ENCODE measurements around the gene NUMBL. TPM values are rescaled to one million over a fixed set of nuclear protein-coding genes. Genes with fewer than 3 reads are reported as not detected.
A peak's percentile ranks its signal among the peaks of the same experiment; 100 is the strongest.

The NUMBL gene
- total RNA-seq, 1 donor from 2014 or later: 79.3 TPM

- H3K9ac ChIP-seq (ENCODE audit: low read length): peak overlapping the region; percentile 36
- no peak for TF ChIP-seq CTCF (IDR thresholded peaks at IDR 0.05; ENCODE audit: insufficient read depth, low read depth, low read length)
- TF ChIP-seq EZH2 (IDR thresholded peaks at IDR 0.05; ENCODE audit: insufficient read depth, low read length): no peak
- Mint-ChIP-seq H3K27ac (ENCODE audit: unreplicated experiment) (no peak overlapping the region), H3K4me3 (ENCODE audit: unreplicated experiment) (no peak overlapping the region), H3K36me3 (ENCODE audit: low read depth, unreplicated experiment) (peaks cover 21% of the 10 kb centered on the region), H3K27me3 (ENCODE audit: low read depth, unreplicated experiment) (no peaks in the 10 kb centered on the region), H3K9me3 (ENCODE audit: unreplicated experiment) (no peaks in the 10 kb centered on the region), H3K4me1 (ENCODE audit: low read depth, unreplicated experiment) (peaks cover 2% of the 10 kb centered on the region)
- no peak overlapping the region for H2AFZ ChIP-seq (ENCODE audit: low read depth, low read length)
- H4K20me1 ChIP-seq (ENCODE audit: insufficient read depth, low read length): peaks cover 55% of the 10 kb centered on the region
- H3K36me3 ChIP-seq (ENCODE audit: insufficient read depth, low read length): peaks cover 19% of the 10 kb centered on the region
- H3K4me2 ChIP-seq (ENCODE audit: low read length): peak overlapping the region; percentile 98
- H3K27me3 ChIP-seq (ENCODE audit: insufficient read depth, low read length): no peaks in the 10 kb centered on the region
- DNase-seq (ENCODE audit: low read depth): no peak
- H3K4me3 ChIP-seq (ENCODE audit: insufficient read depth, low read depth, low read length): no peak overlapping the region
- peaks cover 44% of the 10 kb centered on the region for H3K79me2 ChIP-seq (ENCODE audit: insufficient read depth, low read length)
- H3K4me1 ChIP-seq (ENCODE audit: insufficient read depth, low read length): peaks cover 34% of the 10 kb centered on the region
- no peaks in the 10 kb centered on the region for H3K9me3 ChIP-seq (ENCODE audit: insufficient read depth, low read depth, low read length)
- H3K27ac ChIP-seq (ENCODE audit: low read depth, low read length): peak overlapping the region; percentile 49
- no peak for FAIRE-seq
Observed at GRCh38 chr19:40686882-40687524, 3.4 kb downstream of the NUMBL start.

- peaks cover 23% of the 10 kb centered on the region for H3K36me3 ChIP-seq (ENCODE audit: insufficient read depth, low read length)
- Mint-ChIP-seq H3K4me1 (ENCODE audit: low read depth, unreplicated experiment) (no peaks in the 10 kb centered on the region), H3K9me3 (ENCODE audit: unreplicated experiment) (no peaks in the 10 kb centered on the region), H3K36me3 (ENCODE audit: low read depth, unreplicated experiment) (peaks cover 30% of the 10 kb centered on the region), H3K4me3 (ENCODE audit: unreplicated experiment) (no peak overlapping the region), H3K27me3 (ENCODE audit: low read depth, unreplicated experiment) (no peaks in the 10 kb centered on the region), H3K27ac (ENCODE audit: unreplicated experiment) (no peak overlapping the region)
- no peaks in the 10 kb centered on the region for H3K27me3 ChIP-seq (ENCODE audit: insufficient read depth, low read length)
- TF ChIP-seq CTCF (IDR thresholded peaks at IDR 0.05; ENCODE audit: insufficient read depth, low read depth, low read length): no peak
- no peak for TF ChIP-seq EZH2 (IDR thresholded peaks at IDR 0.05; ENCODE audit: insufficient read depth, low read length)
- H3K9me3 ChIP-seq (ENCODE audit: insufficient read depth, low read depth, low read length): no peaks in the 10 kb centered on the region
- no peak overlapping the region for H3K9ac ChIP-seq (ENCODE audit: low read length)
- FAIRE-seq (no peak), DNase-seq (ENCODE audit: low read depth) (no peak)
- H2AFZ ChIP-seq (ENCODE audit: low read depth, low read length): no peak overlapping the region
- peaks cover 21% of the 10 kb centered on the region for H3K4me1 ChIP-seq (ENCODE audit: insufficient read depth, low read length)
- peaks cover 44% of the 10 kb centered on the region for H3K79me2 ChIP-seq (ENCODE audit: insufficient read depth, low read length)
- no peak overlapping the region for H3K4me3 ChIP-seq (ENCODE audit: insufficient read depth, low read depth, low read length)
- H3K27ac ChIP-seq (ENCODE audit: low read depth, low read length): no peak overlapping the region
- H4K20me1 ChIP-seq (ENCODE audit: insufficient read depth, low read length): peaks cover 62% of the 10 kb centered on the region
- no peak overlapping the region for H3K4me2 ChIP-seq (ENCODE audit: low read length)
Observed at GRCh38 chr19:40685563-40685962, 4.9 kb downstream of the NUMBL start.

GRCh38 chr19:40685016-40685526 is 5.4 kb downstream of the NUMBL start:
- no peak overlapping the region for H3K27ac Mint-ChIP-seq (ENCODE audit: unreplicated experiment)
- H3K36me3 ChIP-seq (ENCODE audit: insufficient read depth, low read length): peaks cover 23% of the 10 kb centered on the region
- FAIRE-seq: no peak

More at GRCh38 chr19:40685016-40685526, 5.4 kb downstream of the NUMBL start:
- H3K9ac ChIP-seq (ENCODE audit: low read length): no peak overlapping the region
- no peaks in the 10 kb centered on the region for H3K9me3 ChIP-seq (ENCODE audit: insufficient read depth, low read depth, low read length)
- H3K79me2 ChIP-seq (ENCODE audit: insufficient read depth, low read length): peaks cover 42% of the 10 kb centered on the region
- Mint-ChIP-seq H3K36me3 (ENCODE audit: low read depth, unreplicated experiment) (peaks cover 33% of the 10 kb centered on the region), H3K4me3 (ENCODE audit: unreplicated experiment) (no peak overlapping the region), H3K9me3 (ENCODE audit: unreplicated experiment) (no peaks in the 10 kb centered on the region), H3K27me3 (ENCODE audit: low read depth, unreplicated experiment) (no peaks in the 10 kb centered on the region), H3K4me1 (ENCODE audit: low read depth, unreplicated experiment) (no peaks in the 10 kb centered on the region)
- TF ChIP-seq CTCF (IDR thresholded peaks at IDR 0.05; ENCODE audit: insufficient read depth, low read depth, low read length) (no peak), EZH2 (IDR thresholded peaks at IDR 0.05; ENCODE audit: insufficient read depth, low read length) (no peak)
- H3K4me1 ChIP-seq (ENCODE audit: insufficient read depth, low read length): peaks cover 21% of the 10 kb centered on the region
- H2AFZ ChIP-seq (ENCODE audit: low read depth, low read length): no peak overlapping the region
- no peak overlapping the region for H3K4me3 ChIP-seq (ENCODE audit: insufficient read depth, low read depth, low read length)
- no peak overlapping the region for H3K4me2 ChIP-seq (ENCODE audit: low read length)
- DNase-seq (ENCODE audit: low read depth): no peak
- H3K27ac ChIP-seq (ENCODE audit: low read depth, low read length): no peak overlapping the region
- H4K20me1 ChIP-seq (ENCODE audit: insufficient read depth, low read length): peaks cover 62% of the 10 kb centered on the region
- H3K27me3 ChIP-seq (ENCODE audit: insufficient read depth, low read length): no peaks in the 10 kb centered on the region

All from astrocyte (in vitro differentiated cells and primary cell).